Ishikawa (cell line): ENCODE results near the gene FPR2.
A peak's percentile ranks its signal among the peaks of the same experiment; 100 is the strongest.

ENCODE experiments used
- CEBPB ChIP-seq: IDR thresholded peaks from 2 replicates; pipeline ENCODE4 v1.6.1; 2012
- CREB1 ChIP-seq: IDR thresholded peaks from 2 replicates; pipeline ENCODE4 v1.6.1; 2012; ENCODE audit warnings: low read depth
- EGR1 ChIP-seq: IDR thresholded peaks from 2 replicates; pipeline ENCODE4 v1.6.1; 2012
- EP300 ChIP-seq: IDR thresholded peaks from 2 replicates; pipeline ENCODE4 v1.6.1; 2012; ENCODE audit warnings: borderline replicate concordance
- FOXM1 ChIP-seq: IDR thresholded peaks from 2 replicates; pipeline ENCODE4 v1.6.1; 2012; ENCODE audit warnings: low read depth, borderline replicate concordance
- NFIC ChIP-seq: IDR thresholded peaks from 2 replicates; pipeline ENCODE4 v1.6.1; 2012
- RAD21 ChIP-seq: IDR thresholded peaks from 2 replicates; pipeline ENCODE4 v1.6.1; 2012; ENCODE audit warnings: low read depth
- TAF1 ChIP-seq: IDR thresholded peaks from 2 replicates; pipeline ENCODE4 v1.6.1; 2012; ENCODE audit warnings: low read depth, mild to moderate bottlenecking
- TCF12 ChIP-seq: IDR thresholded peaks from 2 replicates; pipeline ENCODE4 v1.6.1; 2012; ENCODE audit warnings: low read depth
- TEAD4 ChIP-seq: IDR thresholded peaks from 2 replicates; pipeline ENCODE4 v1.6.1; 2012
- YY1 ChIP-seq: IDR thresholded peaks from 2 replicates; pipeline ENCODE4 v1.6.1; 2012; ENCODE audit warnings: low read depth
- ZBTB7A ChIP-seq: IDR thresholded peaks from 2 replicates; pipeline ENCODE4 v1.6.1; 2012; ENCODE audit warnings: low read depth
- TF ChIP-seq, protein P1 (sequence below): IDR thresholded peaks from 2 replicates; pipeline ENCODE4 v1.6.1; 2012; ENCODE audit warnings: low read depth, mild to moderate bottlenecking
- TF ChIP-seq, protein P2 (sequence below): IDR thresholded peaks from 2 replicates; pipeline ENCODE4 v1.6.1; 2012
- TF ChIP-seq, protein P3 (sequence below): IDR thresholded peaks from 2 replicates; pipeline ENCODE4 v1.6.1; 2012

The FPR2 gene, protein sequence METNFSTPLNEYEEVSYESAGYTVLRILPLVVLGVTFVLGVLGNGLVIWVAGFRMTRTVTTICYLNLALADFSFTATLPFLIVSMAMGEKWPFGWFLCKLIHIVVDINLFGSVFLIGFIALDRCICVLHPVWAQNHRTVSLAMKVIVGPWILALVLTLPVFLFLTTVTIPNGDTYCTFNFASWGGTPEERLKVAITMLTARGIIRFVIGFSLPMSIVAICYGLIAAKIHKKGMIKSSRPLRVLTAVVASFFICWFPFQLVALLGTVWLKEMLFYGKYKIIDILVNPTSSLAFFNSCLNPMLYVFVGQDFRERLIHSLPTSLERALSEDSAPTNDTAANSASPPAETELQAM

DNA sequence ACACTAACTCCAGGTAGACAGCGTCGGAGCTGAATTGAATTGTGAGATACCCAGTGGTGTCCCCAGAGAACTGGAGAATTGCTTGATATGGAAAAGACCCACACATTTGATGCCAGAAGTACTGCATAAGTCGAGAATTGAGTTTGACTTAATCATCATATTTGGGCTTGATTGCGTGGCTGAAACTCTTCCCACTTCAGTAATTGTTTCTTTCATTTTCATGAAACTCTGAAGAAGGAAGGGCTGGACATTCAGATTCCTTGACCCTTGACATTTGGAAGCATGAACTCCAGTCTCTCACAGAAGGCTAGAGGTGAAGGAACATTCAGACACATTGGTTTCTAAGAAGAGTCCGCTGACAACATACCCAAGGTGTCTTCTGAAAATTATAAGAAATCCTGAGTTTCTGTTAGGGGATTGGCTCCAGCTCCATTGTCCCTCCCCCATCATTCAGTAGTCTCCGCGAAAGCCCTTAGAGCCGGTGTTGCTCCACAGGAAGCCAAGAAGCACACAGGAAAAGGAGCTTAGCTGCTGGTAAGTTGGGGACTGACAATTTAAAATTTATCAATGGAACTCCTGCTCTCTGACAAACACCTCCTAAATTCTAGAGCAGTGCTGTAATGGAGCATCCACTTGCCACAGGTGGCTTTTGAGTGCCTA, at the start of gene FPR2:
Gene FPR2, plus strand, starts transcription at position 484 of the 660 bp plus-strand sequence. CDS start 7,479 bp downstream, outside the sequence.
- no peak for TF ChIP-seq NFIC
- TF ChIP-seq YY1 = no peak
- TF ChIP-seq EP300 = no peak

DNA sequence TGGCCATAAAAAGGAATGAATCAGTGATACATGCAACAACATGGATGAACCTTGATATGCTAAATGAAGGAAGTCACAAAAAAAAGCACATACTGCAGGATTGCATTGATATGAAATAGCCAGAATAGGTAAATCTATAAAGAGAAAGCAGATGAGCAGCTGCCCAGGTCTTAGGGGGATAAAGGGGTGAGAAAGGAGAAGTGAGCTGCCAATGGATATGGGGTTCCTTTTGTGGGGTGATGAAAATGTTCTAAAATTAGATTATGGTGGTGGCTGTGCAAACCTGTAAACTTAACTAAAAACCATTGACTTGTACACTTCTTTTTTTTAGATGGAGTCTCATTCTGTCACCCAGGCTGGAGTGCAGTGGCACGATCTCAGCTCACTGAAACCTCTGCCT, 49.3 kb upstream of the FPR2 start:
- no peak for TF ChIP-seq TEAD4
- no peak for TF ChIP-seq CREB1
- no peak for TF ChIP-seq RAD21
- TF ChIP-seq TAF1 = no peak
- TF ChIP-seq, protein P1, sequence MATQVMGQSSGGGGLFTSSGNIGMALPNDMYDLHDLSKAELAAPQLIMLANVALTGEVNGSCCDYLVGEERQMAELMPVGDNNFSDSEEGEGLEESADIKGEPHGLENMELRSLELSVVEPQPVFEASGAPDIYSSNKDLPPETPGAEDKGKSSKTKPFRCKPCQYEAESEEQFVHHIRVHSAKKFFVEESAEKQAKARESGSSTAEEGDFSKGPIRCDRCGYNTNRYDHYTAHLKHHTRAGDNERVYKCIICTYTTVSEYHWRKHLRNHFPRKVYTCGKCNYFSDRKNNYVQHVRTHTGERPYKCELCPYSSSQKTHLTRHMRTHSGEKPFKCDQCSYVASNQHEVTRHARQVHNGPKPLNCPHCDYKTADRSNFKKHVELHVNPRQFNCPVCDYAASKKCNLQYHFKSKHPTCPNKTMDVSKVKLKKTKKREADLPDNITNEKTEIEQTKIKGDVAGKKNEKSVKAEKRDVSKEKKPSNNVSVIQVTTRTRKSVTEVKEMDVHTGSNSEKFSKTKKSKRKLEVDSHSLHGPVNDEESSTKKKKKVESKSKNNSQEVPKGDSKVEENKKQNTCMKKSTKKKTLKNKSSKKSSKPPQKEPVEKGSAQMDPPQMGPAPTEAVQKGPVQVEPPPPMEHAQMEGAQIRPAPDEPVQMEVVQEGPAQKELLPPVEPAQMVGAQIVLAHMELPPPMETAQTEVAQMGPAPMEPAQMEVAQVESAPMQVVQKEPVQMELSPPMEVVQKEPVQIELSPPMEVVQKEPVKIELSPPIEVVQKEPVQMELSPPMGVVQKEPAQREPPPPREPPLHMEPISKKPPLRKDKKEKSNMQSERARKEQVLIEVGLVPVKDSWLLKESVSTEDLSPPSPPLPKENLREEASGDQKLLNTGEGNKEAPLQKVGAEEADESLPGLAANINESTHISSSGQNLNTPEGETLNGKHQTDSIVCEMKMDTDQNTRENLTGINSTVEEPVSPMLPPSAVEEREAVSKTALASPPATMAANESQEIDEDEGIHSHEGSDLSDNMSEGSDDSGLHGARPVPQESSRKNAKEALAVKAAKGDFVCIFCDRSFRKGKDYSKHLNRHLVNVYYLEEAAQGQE = no peak
- TF ChIP-seq YY1 = no peak
- TF ChIP-seq ZBTB7A = no peak
- TF ChIP-seq CEBPB = no peak
- no peak for TF ChIP-seq TCF12
- TF ChIP-seq, protein P2, sequence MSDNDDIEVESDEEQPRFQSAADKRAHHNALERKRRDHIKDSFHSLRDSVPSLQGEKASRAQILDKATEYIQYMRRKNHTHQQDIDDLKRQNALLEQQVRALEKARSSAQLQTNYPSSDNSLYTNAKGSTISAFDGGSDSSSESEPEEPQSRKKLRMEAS = no peak

DNA sequence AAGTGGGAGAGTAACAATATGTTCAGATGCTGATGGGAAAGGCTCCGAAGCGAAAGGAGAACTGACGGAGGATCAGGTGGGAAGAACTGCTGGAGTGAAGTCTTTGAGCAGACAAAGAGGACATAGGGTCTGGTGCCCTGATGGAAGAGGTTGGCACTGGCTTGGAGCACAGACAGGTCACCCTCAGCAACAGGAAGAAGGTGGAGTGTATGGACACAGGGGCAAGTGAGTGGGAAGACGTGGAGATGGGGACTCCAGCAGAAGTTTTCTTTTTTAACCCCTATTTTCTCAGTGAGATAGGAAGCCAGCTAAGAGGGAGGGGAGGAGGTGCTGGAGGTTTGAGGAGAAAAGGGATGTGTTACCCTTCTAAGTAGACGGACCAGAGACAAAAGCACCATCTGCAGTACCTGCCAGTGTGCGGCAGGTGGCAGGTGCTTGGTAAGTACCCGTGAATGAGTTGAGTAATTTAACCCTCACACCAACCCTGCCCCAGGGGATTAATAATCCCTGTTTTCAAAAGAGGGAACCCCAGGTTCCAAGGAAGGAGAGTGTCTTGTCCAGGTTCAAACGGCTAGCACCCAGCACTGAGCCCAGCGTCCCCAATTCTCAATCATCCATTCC, 48.4 kb upstream of the FPR2 start:
- TF ChIP-seq TAF1 = no peak
- TF ChIP-seq, protein P1 = no peak
- no peak for TF ChIP-seq FOXM1
- peak; percentile 48 for TF ChIP-seq RAD21
- TF ChIP-seq, protein P3, sequence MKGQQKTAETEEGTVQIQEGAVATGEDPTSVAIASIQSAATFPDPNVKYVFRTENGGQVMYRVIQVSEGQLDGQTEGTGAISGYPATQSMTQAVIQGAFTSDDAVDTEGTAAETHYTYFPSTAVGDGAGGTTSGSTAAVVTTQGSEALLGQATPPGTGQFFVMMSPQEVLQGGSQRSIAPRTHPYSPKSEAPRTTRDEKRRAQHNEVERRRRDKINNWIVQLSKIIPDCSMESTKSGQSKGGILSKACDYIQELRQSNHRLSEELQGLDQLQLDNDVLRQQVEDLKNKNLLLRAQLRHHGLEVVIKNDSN = no peak

DNA sequence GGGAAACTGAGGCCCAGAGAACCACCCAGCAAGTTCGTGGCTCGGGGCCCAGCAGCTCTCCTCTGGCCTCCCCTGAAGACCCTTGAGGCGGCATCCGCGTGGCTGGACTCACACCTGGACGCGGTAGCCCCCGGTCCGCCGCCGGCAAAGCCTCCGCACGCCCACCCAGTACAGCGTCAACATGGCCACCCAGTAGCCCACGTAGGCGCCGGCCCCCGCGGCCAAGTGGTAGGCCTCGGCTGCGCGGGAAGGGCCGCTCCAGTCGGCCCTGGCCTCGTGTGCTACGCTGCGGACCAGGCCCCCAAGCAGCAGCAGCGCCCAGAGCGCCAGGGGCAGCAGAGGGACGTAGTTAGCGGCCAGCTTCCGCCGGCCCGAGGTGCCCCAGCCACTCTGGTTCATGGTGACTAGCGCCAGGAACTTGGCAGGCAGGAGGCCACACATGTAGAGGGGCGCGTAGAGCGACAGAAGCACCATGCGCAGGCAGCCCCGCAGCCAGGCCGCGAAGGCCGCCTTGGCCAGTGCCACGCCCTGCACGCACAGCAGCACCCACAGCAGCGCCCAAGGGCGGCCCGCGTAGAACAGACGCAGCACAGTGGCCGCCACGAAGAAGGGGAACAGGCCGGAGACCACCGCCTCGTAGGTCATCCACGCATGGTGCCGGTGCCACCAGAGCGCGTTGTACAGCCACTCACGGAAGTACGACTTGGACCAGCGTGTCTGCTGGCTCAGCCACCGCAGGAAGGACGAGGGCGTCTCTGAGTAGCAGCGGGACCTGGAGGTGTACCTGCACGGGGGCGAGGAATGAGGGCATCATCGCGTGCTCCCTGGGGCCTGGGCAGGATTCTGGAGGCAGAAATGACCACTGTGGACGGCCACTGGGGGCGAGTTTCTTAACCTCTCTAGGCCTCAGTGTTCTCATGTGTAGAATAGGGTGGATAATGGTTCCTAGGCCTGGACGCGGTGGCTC, 47.4 kb upstream of the FPR2 start:
- TF ChIP-seq EGR1 (no peak), EP300 (no peak), ZBTB7A (no peak), CEBPB (no peak), FOXM1 (no peak), YY1 (no peak), TEAD4 (no peak), RAD21 (no peak), TCF12 (no peak), CREB1 (no peak), TAF1 (no peak), NFIC (no peak)
- TF ChIP-seq, protein P2 = no peak
- TF ChIP-seq, protein P3 = no peak
- TF ChIP-seq, protein P1 = no peak
